ENCODE data around the gene BYSL. TPM values are rescaled to one million over a fixed set of nuclear protein-coding genes. Genes with fewer than 3 reads are reported as not detected.

The BYSL gene
- total RNA-seq, 1 experiment from 2014 or later: 50.8 TPM

DNA sequence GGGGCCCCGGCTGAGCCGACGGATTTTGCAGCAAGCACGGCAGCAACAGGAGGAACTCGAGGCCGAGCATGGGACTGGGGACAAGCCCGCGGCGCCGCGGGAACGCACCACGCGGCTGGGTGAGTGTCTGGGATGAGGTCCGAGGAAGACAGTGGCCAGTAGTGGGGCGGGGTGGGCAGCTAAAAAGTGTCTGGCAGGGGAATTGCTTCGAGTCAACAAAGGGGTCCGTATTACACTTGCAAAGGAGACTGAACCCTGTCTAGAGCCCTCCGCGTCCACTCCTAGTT lies 356 bp downstream of the BYSL start:
- peak; percentile 16 for ATAC-seq
- ChIA-PET POLR2A (interaction anchor here (0.7 to 1.7 kb wide), 6 partner anchors 11 to 135 kb away, joined by 3 to 9 read pairs (median 4); partner anchors contain the start of genes TAF8, TOMM6 and USP49), CTCF (interaction anchor here (0.6 to 4.2 kb wide), 36 partner anchors 8 to 531 kb away, joined by 3 to 112 read pairs (median 5); partner anchors contain the start of genes CCND3, FRS3, MRPS10 and TOMM6)
- Mint-ChIP-seq H3K36me3 (peaks cover 27% of the 10 kb centered on the region), H3K27me3 (ENCODE audit: low read depth) (no peaks in the 10 kb centered on the region), H3K9me3 (no peaks in the 10 kb centered on the region), H3K4me3 (peak overlapping the region; percentile 98), H3K27ac (peak overlapping the region; percentile 100), H3K4me1 (peaks cover 23% of the 10 kb centered on the region)
- TF ChIP-seq ZNF317 (CRISPR knock-in tag; IDR thresholded peaks at IDR 0.05; ENCODE audit: borderline replicate concordance, low read depth) (0 out of 2 replicates have a peak, but pooled peaks have one; percentile 2), SOX15 (CRISPR knock-in tag; IDR thresholded peaks at IDR 0.05) (no peak)
- no peak for DNase-seq (ENCODE audit: low spot score)

DNA sequence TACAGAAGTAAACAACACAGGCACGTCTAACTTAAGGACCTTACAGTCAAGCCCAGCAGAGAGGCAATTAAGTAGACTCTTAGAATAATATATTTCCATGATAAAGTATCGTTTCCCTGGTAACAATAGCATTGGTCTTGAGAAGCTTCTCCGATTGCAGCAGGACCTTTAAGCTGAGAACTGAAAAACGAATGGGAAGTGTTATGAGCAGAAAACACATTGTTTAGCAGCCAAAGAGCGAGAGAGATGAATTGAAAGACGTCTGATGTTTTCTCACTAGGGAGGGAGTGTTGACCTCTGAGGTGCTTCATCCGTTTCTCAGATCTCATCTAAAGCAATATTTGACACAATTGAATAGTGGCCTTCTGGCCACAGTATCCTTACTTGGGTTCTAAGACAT lies 855 bp downstream of the BYSL start:
- Mint-ChIP-seq H3K4me3 (peak overlapping the region; percentile 98), H3K36me3 (peaks cover 27% of the 10 kb centered on the region), H3K27me3 (ENCODE audit: low read depth) (no peaks in the 10 kb centered on the region), H3K9me3 (no peaks in the 10 kb centered on the region), H3K4me1 (peaks cover 23% of the 10 kb centered on the region), H3K27ac (peak overlapping the region; percentile 100)
- DNase-seq (ENCODE audit: low spot score): no peak
- ChIA-PET POLR2A (no interaction called here), CTCF (interaction anchor here (0.6 to 4.2 kb wide), 11 partner anchors 8 to 136 kb away, joined by 4 to 112 read pairs (median 13); partner anchors contain the start of genes CCND3, TOMM6 and USP49)
- no peak for ATAC-seq
- no peak for TF ChIP-seq NFYB (CRISPR knock-in tag; conservative IDR thresholded peaks at IDR 0.05; ENCODE audit: low read depth)
- no peak for TF ChIP-seq CBFB (CRISPR knock-in tag; IDR thresholded peaks at IDR 0.05; ENCODE audit: low read depth)
- TF ChIP-seq, protein P1, sequence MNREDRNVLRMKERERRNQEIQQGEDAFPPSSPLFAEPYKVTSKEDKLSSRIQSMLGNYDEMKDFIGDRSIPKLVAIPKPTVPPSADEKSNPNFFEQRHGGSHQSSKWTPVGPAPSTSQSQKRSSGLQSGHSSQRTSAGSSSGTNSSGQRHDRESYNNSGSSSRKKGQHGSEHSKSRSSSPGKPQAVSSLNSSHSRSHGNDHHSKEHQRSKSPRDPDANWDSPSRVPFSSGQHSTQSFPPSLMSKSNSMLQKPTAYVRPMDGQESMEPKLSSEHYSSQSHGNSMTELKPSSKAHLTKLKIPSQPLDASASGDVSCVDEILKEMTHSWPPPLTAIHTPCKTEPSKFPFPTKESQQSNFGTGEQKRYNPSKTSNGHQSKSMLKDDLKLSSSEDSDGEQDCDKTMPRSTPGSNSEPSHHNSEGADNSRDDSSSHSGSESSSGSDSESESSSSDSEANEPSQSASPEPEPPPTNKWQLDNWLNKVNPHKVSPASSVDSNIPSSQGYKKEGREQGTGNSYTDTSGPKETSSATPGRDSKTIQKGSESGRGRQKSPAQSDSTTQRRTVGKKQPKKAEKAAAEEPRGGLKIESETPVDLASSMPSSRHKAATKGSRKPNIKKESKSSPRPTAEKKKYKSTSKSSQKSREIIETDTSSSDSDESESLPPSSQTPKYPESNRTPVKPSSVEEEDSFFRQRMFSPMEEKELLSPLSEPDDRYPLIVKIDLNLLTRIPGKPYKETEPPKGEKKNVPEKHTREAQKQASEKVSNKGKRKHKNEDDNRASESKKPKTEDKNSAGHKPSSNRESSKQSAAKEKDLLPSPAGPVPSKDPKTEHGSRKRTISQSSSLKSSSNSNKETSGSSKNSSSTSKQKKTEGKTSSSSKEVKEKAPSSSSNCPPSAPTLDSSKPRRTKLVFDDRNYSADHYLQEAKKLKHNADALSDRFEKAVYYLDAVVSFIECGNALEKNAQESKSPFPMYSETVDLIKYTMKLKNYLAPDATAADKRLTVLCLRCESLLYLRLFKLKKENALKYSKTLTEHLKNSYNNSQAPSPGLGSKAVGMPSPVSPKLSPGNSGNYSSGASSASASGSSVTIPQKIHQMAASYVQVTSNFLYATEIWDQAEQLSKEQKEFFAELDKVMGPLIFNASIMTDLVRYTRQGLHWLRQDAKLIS (CRISPR knock-in tag; IDR thresholded peaks at IDR 0.05; ENCODE audit: borderline replicate concordance): no peak
- TF ChIP-seq GRHL2 (CRISPR knock-in tag; IDR thresholded peaks at IDR 0.05; ENCODE audit: insufficient replicate concordance, severe bottlenecking): no peak
- TF ChIP-seq ZNF138 (CRISPR knock-in tag; conservative IDR thresholded peaks at IDR 0.05): no peak
- TF ChIP-seq, protein P2, sequence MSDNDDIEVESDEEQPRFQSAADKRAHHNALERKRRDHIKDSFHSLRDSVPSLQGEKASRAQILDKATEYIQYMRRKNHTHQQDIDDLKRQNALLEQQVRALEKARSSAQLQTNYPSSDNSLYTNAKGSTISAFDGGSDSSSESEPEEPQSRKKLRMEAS (CRISPR knock-in tag; IDR thresholded peaks at IDR 0.05): no peak
- TF ChIP-seq FOXJ3 (CRISPR knock-in tag; IDR thresholded peaks at IDR 0.05; ENCODE audit: borderline replicate concordance): no peak
- TF ChIP-seq, protein P3, sequence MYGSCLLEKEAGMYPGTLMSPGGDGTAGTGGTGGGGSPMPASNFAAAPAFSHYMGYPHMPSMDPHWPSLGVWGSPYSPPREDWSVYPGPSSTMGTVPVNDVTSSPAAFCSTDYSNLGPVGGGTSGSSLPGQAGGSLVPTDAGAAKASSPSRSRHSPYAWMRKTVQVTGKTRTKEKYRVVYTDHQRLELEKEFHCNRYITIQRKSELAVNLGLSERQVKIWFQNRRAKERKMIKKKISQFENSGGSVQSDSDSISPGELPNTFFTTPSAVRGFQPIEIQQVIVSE (CRISPR knock-in tag; IDR thresholded peaks at IDR 0.05; ENCODE audit: borderline replicate concordance): no peak
- TF ChIP-seq, protein P4, sequence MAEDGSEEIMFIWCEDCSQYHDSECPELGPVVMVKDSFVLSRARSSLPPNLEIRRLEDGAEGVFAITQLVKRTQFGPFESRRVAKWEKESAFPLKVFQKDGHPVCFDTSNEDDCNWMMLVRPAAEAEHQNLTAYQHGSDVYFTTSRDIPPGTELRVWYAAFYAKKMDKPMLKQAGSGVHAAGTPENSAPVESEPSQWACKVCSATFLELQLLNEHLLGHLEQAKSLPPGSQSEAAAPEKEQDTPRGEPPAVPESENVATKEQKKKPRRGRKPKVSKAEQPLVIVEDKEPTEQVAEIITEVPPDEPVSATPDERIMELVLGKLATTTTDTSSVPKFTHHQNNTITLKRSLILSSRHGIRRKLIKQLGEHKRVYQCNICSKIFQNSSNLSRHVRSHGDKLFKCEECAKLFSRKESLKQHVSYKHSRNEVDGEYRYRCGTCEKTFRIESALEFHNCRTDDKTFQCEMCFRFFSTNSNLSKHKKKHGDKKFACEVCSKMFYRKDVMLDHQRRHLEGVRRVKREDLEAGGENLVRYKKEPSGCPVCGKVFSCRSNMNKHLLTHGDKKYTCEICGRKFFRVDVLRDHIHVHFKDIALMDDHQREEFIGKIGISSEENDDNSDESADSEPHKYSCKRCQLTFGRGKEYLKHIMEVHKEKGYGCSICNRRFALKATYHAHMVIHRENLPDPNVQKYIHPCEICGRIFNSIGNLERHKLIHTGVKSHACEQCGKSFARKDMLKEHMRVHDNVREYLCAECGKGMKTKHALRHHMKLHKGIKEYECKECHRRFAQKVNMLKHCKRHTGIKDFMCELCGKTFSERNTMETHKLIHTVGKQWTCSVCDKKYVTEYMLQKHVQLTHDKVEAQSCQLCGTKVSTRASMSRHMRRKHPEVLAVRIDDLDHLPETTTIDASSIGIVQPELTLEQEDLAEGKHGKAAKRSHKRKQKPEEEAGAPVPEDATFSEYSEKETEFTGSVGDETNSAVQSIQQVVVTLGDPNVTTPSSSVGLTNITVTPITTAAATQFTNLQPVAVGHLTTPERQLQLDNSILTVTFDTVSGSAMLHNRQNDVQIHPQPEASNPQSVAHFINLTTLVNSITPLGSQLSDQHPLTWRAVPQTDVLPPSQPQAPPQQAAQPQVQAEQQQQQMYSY (CRISPR knock-in tag; IDR thresholded peaks at IDR 0.05): no peak
- TF ChIP-seq MYBL2 (CRISPR knock-in tag; IDR thresholded peaks at IDR 0.05): no peak

DNA sequence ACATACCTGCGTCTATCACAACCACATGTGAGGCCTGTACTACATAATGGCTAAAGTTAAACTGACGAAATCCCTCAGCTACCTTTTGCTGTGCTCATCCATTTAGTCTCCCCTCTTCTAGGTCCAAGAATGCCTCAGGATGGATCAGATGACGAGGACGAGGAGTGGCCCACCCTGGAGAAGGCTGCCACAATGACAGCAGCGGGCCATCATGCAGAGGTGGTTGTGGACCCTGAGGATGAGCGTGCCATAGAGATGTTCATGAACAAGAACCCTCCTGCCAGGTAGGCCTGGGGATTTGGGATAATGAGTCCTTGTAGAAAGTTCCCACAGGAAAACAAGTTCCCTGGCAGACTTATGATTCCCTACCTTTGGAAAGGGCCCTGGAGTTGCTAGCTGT lies 6.0 kb downstream of the BYSL start:
- ChIA-PET POLR2A (no interaction called here), CTCF (interaction anchor here (1.1 kb wide), 1 partner anchor 9 kb away, joined by 3 read pairs; no protein-coding TSS in a partner anchor)
- no peaks in the 10 kb centered on the region for H3K9me3 Mint-ChIP-seq
- no peak overlapping the region for H3K27ac Mint-ChIP-seq
- DNase-seq (ENCODE audit: low spot score) (no peak), ATAC-seq (no peak)
- TF ChIP-seq ZNF423 (CRISPR knock-in tag; IDR thresholded peaks at IDR 0.05) (no peak), CREM (CRISPR knock-in tag; IDR thresholded peaks at IDR 0.05) (no peak), ZNF121 (CRISPR knock-in tag; IDR thresholded peaks at IDR 0.05) (no peak), GRHL2 (CRISPR knock-in tag; IDR thresholded peaks at IDR 0.05; ENCODE audit: insufficient replicate concordance, severe bottlenecking) (no peak), ATF1 (CRISPR knock-in tag; IDR thresholded peaks at IDR 0.05) (no peak), NFYB (CRISPR knock-in tag; conservative IDR thresholded peaks at IDR 0.05; ENCODE audit: low read depth) (no peak)
- TF ChIP-seq, protein P5, sequence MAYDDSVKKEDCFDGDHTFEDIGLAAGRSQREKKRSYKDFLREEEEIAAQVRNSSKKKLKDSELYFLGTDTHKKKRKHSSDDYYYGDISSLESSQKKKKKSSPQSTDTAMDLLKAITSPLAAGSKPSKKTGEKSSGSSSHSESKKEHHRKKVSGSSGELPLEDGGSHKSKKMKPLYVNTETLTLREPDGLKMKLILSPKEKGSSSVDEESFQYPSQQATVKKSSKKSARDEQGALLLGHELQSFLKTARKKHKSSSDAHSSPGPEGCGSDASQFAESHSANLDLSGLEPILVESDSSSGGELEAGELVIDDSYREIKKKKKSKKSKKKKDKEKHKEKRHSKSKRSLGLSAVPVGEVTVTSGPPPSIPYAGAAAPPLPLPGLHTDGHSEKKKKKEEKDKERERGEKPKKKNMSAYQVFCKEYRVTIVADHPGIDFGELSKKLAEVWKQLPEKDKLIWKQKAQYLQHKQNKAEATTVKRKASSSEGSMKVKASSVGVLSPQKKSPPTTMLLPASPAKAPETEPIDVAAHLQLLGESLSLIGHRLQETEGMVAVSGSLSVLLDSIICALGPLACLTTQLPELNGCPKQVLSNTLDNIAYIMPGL (CRISPR knock-in tag; IDR thresholded peaks at IDR 0.05): no peak
- TF ChIP-seq, protein P4 (CRISPR knock-in tag; IDR thresholded peaks at IDR 0.05): no peak
- H3K27me3 Mint-ChIP-seq (ENCODE audit: low read depth): no peaks in the 10 kb centered on the region
- H3K4me1 Mint-ChIP-seq: peaks cover 12% of the 10 kb centered on the region
- no peak overlapping the region for H3K4me3 Mint-ChIP-seq
- H3K36me3 Mint-ChIP-seq: peaks cover 74% of the 10 kb centered on the region
